ENCODE measurements around the gene ZNF664. TPM values are rescaled to one million over a fixed set of nuclear protein-coding genes. Genes with fewer than 3 reads are reported as not detected.

Gene ZNF664
- total RNA-seq, 1 donor = 95.2 TPM

DNA sequence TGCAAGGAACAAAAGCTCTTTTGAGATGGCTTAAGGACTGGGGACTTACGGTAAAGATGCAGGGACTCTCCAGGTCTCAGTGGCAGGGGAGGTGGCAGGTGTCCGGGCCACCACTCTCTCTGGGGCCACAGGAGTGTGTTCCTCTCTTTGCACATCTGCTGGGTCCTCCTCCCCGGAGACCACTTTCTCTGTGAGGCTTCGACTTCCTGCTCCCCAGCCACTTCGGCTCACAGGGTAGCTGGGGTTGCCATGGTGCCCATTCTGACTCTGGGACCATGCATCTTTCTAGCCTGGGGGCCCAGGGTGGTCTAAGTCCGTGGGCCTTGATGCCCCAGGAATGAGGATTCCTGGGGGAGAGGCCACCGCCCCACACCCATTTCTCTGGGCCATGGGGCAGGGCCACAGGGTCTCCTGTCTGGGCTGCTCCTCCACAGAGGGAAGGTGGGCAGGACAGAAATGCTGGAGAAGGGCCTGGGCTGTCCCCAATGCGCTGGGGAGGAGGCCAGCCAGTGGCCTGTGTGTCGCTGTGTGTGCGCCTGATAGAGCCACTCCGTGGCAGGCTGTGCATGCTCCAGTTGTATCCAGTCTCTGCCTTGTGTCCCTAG, 38.9 kb upstream of the ZNF664 start:
- Histone ChIP-seq H2AFZ (ENCODE audit: low read length) (no peak overlapping the region), H3K4me3 (ENCODE audit: insufficient read depth, low read length) (no peak overlapping the region), H3K27me3 (ENCODE audit: insufficient read depth, low read length) (peaks cover 4% of the 10 kb centered on the region), H4K20me1 (ENCODE audit: insufficient read depth, low read length) (no peaks in the 10 kb centered on the region), H3K9me3 (ENCODE audit: low read depth, low read length) (no peaks in the 10 kb centered on the region), H3K4me1 (ENCODE audit: insufficient read depth, low read length) (peaks cover 10% of the 10 kb centered on the region), H3K36me3 (ENCODE audit: insufficient read depth, low read length) (peaks cover 24% of the 10 kb centered on the region), H3K79me2 (ENCODE audit: insufficient read depth, low read length) (no peaks in the 10 kb centered on the region), H3K4me2 (ENCODE audit: insufficient read depth, low read length) (no peak overlapping the region), H3K27ac (ENCODE audit: low read depth, low read length) (no peak overlapping the region)
- DNase-seq (ENCODE audit: insufficient read length, low spot score, missing footprints) = no peak
- TF ChIP-seq, protein P1, sequence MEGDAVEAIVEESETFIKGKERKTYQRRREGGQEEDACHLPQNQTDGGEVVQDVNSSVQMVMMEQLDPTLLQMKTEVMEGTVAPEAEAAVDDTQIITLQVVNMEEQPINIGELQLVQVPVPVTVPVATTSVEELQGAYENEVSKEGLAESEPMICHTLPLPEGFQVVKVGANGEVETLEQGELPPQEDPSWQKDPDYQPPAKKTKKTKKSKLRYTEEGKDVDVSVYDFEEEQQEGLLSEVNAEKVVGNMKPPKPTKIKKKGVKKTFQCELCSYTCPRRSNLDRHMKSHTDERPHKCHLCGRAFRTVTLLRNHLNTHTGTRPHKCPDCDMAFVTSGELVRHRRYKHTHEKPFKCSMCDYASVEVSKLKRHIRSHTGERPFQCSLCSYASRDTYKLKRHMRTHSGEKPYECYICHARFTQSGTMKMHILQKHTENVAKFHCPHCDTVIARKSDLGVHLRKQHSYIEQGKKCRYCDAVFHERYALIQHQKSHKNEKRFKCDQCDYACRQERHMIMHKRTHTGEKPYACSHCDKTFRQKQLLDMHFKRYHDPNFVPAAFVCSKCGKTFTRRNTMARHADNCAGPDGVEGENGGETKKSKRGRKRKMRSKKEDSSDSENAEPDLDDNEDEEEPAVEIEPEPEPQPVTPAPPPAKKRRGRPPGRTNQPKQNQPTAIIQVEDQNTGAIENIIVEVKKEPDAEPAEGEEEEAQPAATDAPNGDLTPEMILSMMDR (IDR thresholded peaks at IDR 0.05; ENCODE audit: extremely low read depth, low read depth, low read length) = no peak

- Histone ChIP-seq H4K20me1 (ENCODE audit: insufficient read depth, low read length) (no peaks in the 10 kb centered on the region), H3K4me3 (ENCODE audit: insufficient read depth, low read length) (no peak overlapping the region), H3K9me3 (ENCODE audit: low read depth, low read length) (no peaks in the 10 kb centered on the region), H3K79me2 (ENCODE audit: insufficient read depth, low read length) (no peaks in the 10 kb centered on the region), H3K36me3 (ENCODE audit: insufficient read depth, low read length) (peaks cover 30% of the 10 kb centered on the region), H3K4me1 (ENCODE audit: insufficient read depth, low read length) (peaks cover 10% of the 10 kb centered on the region), H3K27ac (ENCODE audit: low read depth, low read length) (no peak overlapping the region), H2AFZ (ENCODE audit: low read length) (no peak overlapping the region), H3K4me2 (ENCODE audit: insufficient read depth, low read length) (no peak overlapping the region), H3K27me3 (ENCODE audit: insufficient read depth, low read length) (peaks cover 4% of the 10 kb centered on the region)
- TF ChIP-seq, protein P1 (IDR thresholded peaks at IDR 0.05; ENCODE audit: extremely low read depth, low read depth, low read length) = no peak
- no peak for DNase-seq (ENCODE audit: insufficient read length, low spot score, missing footprints)
Measured at GRCh38 chr12:123934829-123935228, 38.2 kb upstream of the ZNF664 start.

- Histone ChIP-seq H4K20me1 (ENCODE audit: insufficient read depth, low read length) (no peaks in the 10 kb centered on the region), H3K36me3 (ENCODE audit: insufficient read depth, low read length) (peaks cover 39% of the 10 kb centered on the region), H3K27me3 (ENCODE audit: insufficient read depth, low read length) (peaks cover 4% of the 10 kb centered on the region), H3K27ac (ENCODE audit: low read depth, low read length) (no peak overlapping the region), H3K4me3 (ENCODE audit: insufficient read depth, low read length) (no peak overlapping the region), H2AFZ (ENCODE audit: low read length) (no peak overlapping the region), H3K79me2 (ENCODE audit: insufficient read depth, low read length) (no peaks in the 10 kb centered on the region), H3K4me2 (ENCODE audit: insufficient read depth, low read length) (no peak overlapping the region), H3K9me3 (ENCODE audit: low read depth, low read length) (no peaks in the 10 kb centered on the region), H3K4me1 (ENCODE audit: insufficient read depth, low read length) (peaks cover 10% of the 10 kb centered on the region)
- no peak for DNase-seq (ENCODE audit: insufficient read length, low spot score, missing footprints)
- TF ChIP-seq, protein P1 (IDR thresholded peaks at IDR 0.05; ENCODE audit: extremely low read depth, low read depth, low read length) = no peak
Measured at GRCh38 chr12:123935956-123936355, 37.1 kb upstream of the ZNF664 start.

- no peak for DNase-seq (ENCODE audit: insufficient read length, low spot score, missing footprints)
- Histone ChIP-seq H4K20me1 (ENCODE audit: insufficient read depth, low read length) (no peaks in the 10 kb centered on the region), H3K36me3 (ENCODE audit: insufficient read depth, low read length) (peaks cover 44% of the 10 kb centered on the region), H3K79me2 (ENCODE audit: insufficient read depth, low read length) (no peaks in the 10 kb centered on the region), H3K27me3 (ENCODE audit: insufficient read depth, low read length) (peaks cover 4% of the 10 kb centered on the region), H3K4me3 (ENCODE audit: insufficient read depth, low read length) (no peak overlapping the region), H3K27ac (ENCODE audit: low read depth, low read length) (no peak overlapping the region), H3K9me3 (ENCODE audit: low read depth, low read length) (peaks cover 2% of the 10 kb centered on the region), H2AFZ (ENCODE audit: low read length) (no peak overlapping the region), H3K4me1 (ENCODE audit: insufficient read depth, low read length) (peaks cover 10% of the 10 kb centered on the region), H3K4me2 (ENCODE audit: insufficient read depth, low read length) (no peak overlapping the region)
- TF ChIP-seq, protein P1 (IDR thresholded peaks at IDR 0.05; ENCODE audit: extremely low read depth, low read depth, low read length) = no peak
Measured at GRCh38 chr12:123936471-123936870, 36.5 kb upstream of the ZNF664 start.
